WTC11 (cell line): ENCODE measurements around the gene ZDHHC9.

Source experiments
- HMGA2 ChIP-seq: fragments of 250-450 bp; sonication (Bioruptor Pico); IDR thresholded peaks from 2 replicates; pipeline ENCODE4 v1.4.0; 2021; ENCODE audit warnings: mild to moderate bottlenecking, moderate library complexity
- NFYB ChIP-seq: sonication (generic); formaldehyde crosslinking; conservative IDR thresholded peaks from 2 replicates; pipeline ENCODE4 v1.8.0; 2022; ENCODE audit warnings: low read depth, missing genetic modification reagents
- RORB ChIP-seq: fragments of 250-450 bp; sonication (Bioruptor Pico); IDR thresholded peaks from 2 replicates; pipeline ENCODE4 v1.9.0; 2021; ENCODE audit warnings: mild to moderate bottlenecking

GRCh38 chrX:129782706-129783105 lies 61.0 kb downstream of the ZDHHC9 start:
- TF ChIP-seq RORB (no peak), NFYB (CRISPR knock-in tag) (no peak), HMGA2 (CRISPR knock-in tag) (no peak)
